GM23338 (cell line): Measurements from ENCODE around the gene LRTM1. TPM values are rescaled to one million over a fixed set of nuclear protein-coding genes. Genes with fewer than 3 reads are reported as not detected.

Experiments used
- ATAC-seq: fragments of 200-7000 bp; cut with Tn5 transposase; 3 replicates; pipeline ENCODE4 v1.9.1; 2020
- DNase-seq: peaks from one replicate; pipeline ENCODE4 v3.0.0-alpha.2; 2015; ENCODE audit warnings: low spot score
- H2AFZ ChIP-seq: fragments of 200-600 bp; sonication (generic); 2 replicates; pipeline ENCODE4 v1.8.0; 2016; ENCODE audit warnings: antibody characterized with exemption, mild to moderate bottlenecking, moderate library complexity
- H3F3A ChIP-seq: fragments of 200-600 bp; sonication (generic); replicated peaks from 2 replicates; pipeline ENCODE4 v1.8.0; 2017; ENCODE audit warnings: antibody characterized with exemption, mixed run types, low read depth
- H3K27ac ChIP-seq: fragments of 200-600 bp; sonication (generic); 2 replicates; pipeline ENCODE4 v1.6.1; 2016; ENCODE audit warnings: low read depth
- H3K27me3 ChIP-seq: fragments of 200-600 bp; sonication (generic); 2 replicates; pipeline ENCODE4 v1.8.0; 2016; ENCODE audit warnings: mild to moderate bottlenecking, mixed run types, moderate library complexity; ENCODE audit not compliant: insufficient read depth
- H3K36me3 ChIP-seq: fragments of 200-600 bp; sonication (generic); 2 replicates; pipeline ENCODE4 v1.8.0; 2016; ENCODE audit warnings: mild to moderate bottlenecking; ENCODE audit not compliant: insufficient read depth
- H3K4me1 ChIP-seq: fragments of 200-600 bp; sonication (generic); 2 replicates; pipeline ENCODE4 v1.8.0; 2016; ENCODE audit warnings: mild to moderate bottlenecking, moderate library complexity; ENCODE audit not compliant: insufficient read depth
- H3K4me2 ChIP-seq: fragments of 200-600 bp; sonication (generic); 2 replicates; pipeline ENCODE4 v1.7.1; 2017; ENCODE audit warnings: mixed run types
- H3K4me3 ChIP-seq: fragments of 200-600 bp; sonication (generic); 2 replicates; pipeline ENCODE4 v1.6.1; 2016; ENCODE audit warnings: mixed run types
- H3K79me2 ChIP-seq: fragments of 200-600 bp; sonication (generic); replicated peaks from 2 replicates; pipeline ENCODE4 v1.8.0; 2017; ENCODE audit warnings: mild to moderate bottlenecking; ENCODE audit not compliant: insufficient read depth
- H3K9me2 ChIP-seq: fragments of 200-600 bp; sonication (generic); 2 replicates; pipeline ENCODE4 v1.8.0; 2017; ENCODE audit not compliant: insufficient read depth
- H4K20me1 ChIP-seq: fragments of 200-600 bp; sonication (generic); replicated peaks from 2 replicates; pipeline ENCODE4 v1.8.0; 2017; ENCODE audit warnings: mild to moderate bottlenecking; ENCODE audit not compliant: insufficient read depth
- H3K27ac Mint-ChIP-seq: 2 replicates; pipeline ENCODE4 v1.8.0; 2020; ENCODE audit warnings: inconsistent platforms, mild to moderate bottlenecking, moderate library complexity, mixed read lengths
- H3K27me3 Mint-ChIP-seq: 3 replicates; pipeline ENCODE4 v1.8.0; 2022; ENCODE audit warnings: low read depth, mild to moderate bottlenecking, moderate library complexity, mixed read lengths, inconsistent platforms; ENCODE audit not compliant: insufficient read depth, poor library complexity
- H3K36me3 Mint-ChIP-seq: 3 replicates; pipeline ENCODE4 v1.8.0; 2021; ENCODE audit warnings: low read depth, mild to moderate bottlenecking, inconsistent platforms, moderate library complexity, mixed read lengths
- H3K4me1 Mint-ChIP-seq: 3 replicates; pipeline ENCODE4 v1.8.0; 2020; ENCODE audit warnings: mild to moderate bottlenecking, inconsistent platforms, mixed read lengths
- H3K4me3 Mint-ChIP-seq: 3 replicates; pipeline ENCODE4 v1.8.0; 2021; ENCODE audit warnings: moderate library complexity, mild to moderate bottlenecking, inconsistent platforms, mixed read lengths
- H3K9me3 Mint-ChIP-seq: 3 replicates; pipeline ENCODE4 v1.8.0; 2020; ENCODE audit warnings: moderate library complexity, mild to moderate bottlenecking, inconsistent platforms, mixed read lengths
- JUNB ChIP-seq: IDR thresholded peaks from one replicate; pipeline ENCODE4 v1.6.1; 2016; ENCODE audit warnings: antibody characterized with exemption; ENCODE audit not compliant: unreplicated experiment
- NANOG ChIP-seq: IDR thresholded peaks from 2 replicates; pipeline ENCODE4 v1.6.1; 2016; ENCODE audit warnings: antibody characterized with exemption, borderline replicate concordance
- REST ChIP-seq: IDR thresholded peaks from one replicate; pipeline ENCODE4 v1.6.1; 2018; ENCODE audit warnings: antibody characterized with exemption; ENCODE audit not compliant: unreplicated experiment
- STAT1 ChIP-seq: IDR thresholded peaks from one replicate; pipeline ENCODE4 v1.6.1; 2016; ENCODE audit warnings: antibody characterized with exemption; ENCODE audit not compliant: unreplicated experiment
- ZNF462 ChIP-seq: fragments of 250-450 bp; sonication (Bioruptor Pico); IDR thresholded peaks from 2 replicates; pipeline ENCODE4 v1.5.0; 2020; ENCODE audit warnings: mild to moderate bottlenecking, moderate library complexity
- polyA plus RNA-seq: library from polyadenylated mRNA; unstranded; fragments of >200 nt; fragmentation: Nextera tagmentation; extraction: Ambion mirVana; gene quantifications from 2 replicates; pipeline ENCODE4 v1.2.1, GENCODE V29; 2016
- total RNA-seq: library from RNA; depleted of rRNA; stranded (reverse); fragments of >200 nt; shearing (Covaris generic); gene quantifications from 2 replicates; pipeline ENCODE4 v1.2.3, GENCODE V29; 2014

LRTM1 gene
- total and polyA plus RNA-seq, 2 experiments from 2014 or later, result 0.47 TPM; not detected in 1

GRCh38 chr3:54878145-54878544, 49.7 kb downstream of the LRTM1 start:
- H3K9me2 ChIP-seq, result no peaks in the 10 kb centered on the region
- no peak for TF ChIP-seq ZNF462 (CRISPR knock-in tag)
- no peak for TF ChIP-seq JUNB
- peaks cover 26% of the 10 kb centered on the region for H3K4me1 Mint-ChIP-seq
- no peaks in the 10 kb centered on the region for H3K36me3 Mint-ChIP-seq
- DNase-seq (no peak), ATAC-seq (no peak)
- H3K4me2 ChIP-seq, result no peak overlapping the region
- H3K4me1 ChIP-seq, result no peaks in the 10 kb centered on the region
- H3K27me3 ChIP-seq, result no peaks in the 10 kb centered on the region
- H4K20me1 ChIP-seq, result no peaks in the 10 kb centered on the region
- H3K79me2 ChIP-seq, result no peaks in the 10 kb centered on the region
- H3K36me3 ChIP-seq, result no peaks in the 10 kb centered on the region
- no peak overlapping the region for H3K4me3 Mint-ChIP-seq
- no peak overlapping the region for H3K27ac ChIP-seq
- no peak overlapping the region for H3K27ac Mint-ChIP-seq
- H2AFZ ChIP-seq, result no peak overlapping the region
- H3K27me3 Mint-ChIP-seq, result no peaks in the 10 kb centered on the region
- H3K9me3 Mint-ChIP-seq, result no peaks in the 10 kb centered on the region
- H3K4me3 ChIP-seq, result no peak overlapping the region
- no peaks in the 10 kb centered on the region for H3F3A ChIP-seq

- Histone ChIP-seq H3K4me1 (no peaks in the 10 kb centered on the region), H3F3A (no peaks in the 10 kb centered on the region), H4K20me1 (no peaks in the 10 kb centered on the region), H3K4me3 (no peak overlapping the region), H3K36me3 (no peaks in the 10 kb centered on the region), H2AFZ (no peak overlapping the region), H3K4me2 (no peak overlapping the region), H3K79me2 (no peaks in the 10 kb centered on the region), H3K27me3 (no peaks in the 10 kb centered on the region), H3K27ac (no peak overlapping the region), H3K9me2 (no peaks in the 10 kb centered on the region)
- TF ChIP-seq NANOG (no peak), REST (no peak), STAT1 (no peak)
- no peak overlapping the region for H3K4me3 Mint-ChIP-seq
- no peaks in the 10 kb centered on the region for H3K36me3 Mint-ChIP-seq
- H3K27me3 Mint-ChIP-seq, result no peaks in the 10 kb centered on the region
- H3K4me1 Mint-ChIP-seq, result peaks cover 29% of the 10 kb centered on the region
- no peak overlapping the region for H3K27ac Mint-ChIP-seq
- no peaks in the 10 kb centered on the region for H3K9me3 Mint-ChIP-seq
- ATAC-seq (no peak), DNase-seq (no peak)
Measured at GRCh38 chr3:54877730-54878129, 50.1 kb downstream of the LRTM1 start.
